GM18526 (cell line): ENCODE measurements around the gene APCS.

Experiments
- POLR2A ChIP-seq: IDR thresholded peaks from 3 replicates; pipeline ENCODE4 v1.6.1; 2011; ENCODE audit not compliant: insufficient read length; ENCODE audit errors: extremely low read depth

APCS gene

GRCh38 chr1:159632922-159633321 lies 45.3 kb downstream of the APCS start:
- TF ChIP-seq POLR2A, result no peak
